GM12892 (cell line): Measurements from ENCODE around the gene COPZ1.
A peak's percentile ranks its signal among the peaks of the same experiment; 100 is the strongest.

Source experiments
- DNase-seq: peaks from one replicate; pipeline ENCODE4 v3.0.0; 2011; ENCODE audit not compliant: insufficient read length
- FAIRE-seq: peaks from 2 replicates; lab custom pipeline; 2011; peaks lifted over from hg19 to GRCh38; lab: Jason Lieb, UNC
- POLR2A ChIP-seq: IDR thresholded peaks from 2 replicates; pipeline ENCODE4 v1.6.1; 2011; ENCODE audit warnings: low read depth, low read length, control low read depth
- POLR2AphosphoS5 ChIP-seq: IDR thresholded peaks from 2 replicates; pipeline ENCODE4 v1.6.1; 2011; ENCODE audit warnings: low read depth, low read length, control low read depth
- TAF1 ChIP-seq: IDR thresholded peaks from 2 replicates; pipeline ENCODE4 v1.6.1; 2011; ENCODE audit warnings: low read depth, mild to moderate bottlenecking, control low read depth, low read length, borderline replicate concordance

Gene COPZ1

DNA sequence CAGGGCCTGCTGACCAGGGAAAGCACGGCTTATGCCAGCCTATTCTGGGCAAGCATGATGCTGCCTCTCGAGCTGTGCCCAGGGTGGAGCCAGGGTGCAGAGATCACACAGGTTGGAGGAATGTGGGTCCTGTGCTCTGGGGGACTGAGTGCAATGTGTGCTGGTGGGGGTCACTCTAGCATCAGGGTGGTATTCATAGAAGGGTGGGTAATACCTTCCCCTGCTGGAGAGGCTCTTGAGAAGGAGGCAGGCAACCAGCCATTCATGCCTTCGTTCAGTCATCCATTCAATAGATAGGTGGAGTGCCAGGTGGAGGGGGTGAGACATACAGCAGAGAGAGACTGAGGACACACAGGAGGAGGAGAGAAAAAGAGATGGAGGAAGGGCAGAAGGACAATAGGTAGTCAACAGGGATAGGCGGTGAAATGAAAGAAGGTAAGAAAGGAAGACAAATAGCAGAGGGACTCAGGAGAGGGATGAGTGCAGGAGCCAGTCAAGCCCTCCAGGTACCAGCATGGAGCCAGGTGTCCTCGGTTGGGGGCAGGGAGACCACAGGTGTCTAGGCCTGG lies 64.8 kb downstream of the COPZ1 start:
- FAIRE-seq = no peak
- TF ChIP-seq TAF1 (no peak), POLR2A (no peak), POLR2AphosphoS5 (no peak)
- DNase-seq = no peak

- FAIRE-seq = no peak
- no peak for DNase-seq
Measured at GRCh38 chr12:54390176-54390667, 65.3 kb downstream of the COPZ1 start.

GRCh38 chr12:54390668-54391551 lies 66.0 kb downstream of the COPZ1 start:
- DNase-seq (peak; percentile 89), FAIRE-seq (no peak)
- TF ChIP-seq TAF1 (no peak), POLR2A (no peak), POLR2AphosphoS5 (no peak)

More at GRCh38 chr12:54390176-54390667, 65.3 kb downstream of the COPZ1 start:
- TF ChIP-seq POLR2A = no peak
- no peak for TF ChIP-seq TAF1
- TF ChIP-seq POLR2AphosphoS5 = no peak

DNA sequence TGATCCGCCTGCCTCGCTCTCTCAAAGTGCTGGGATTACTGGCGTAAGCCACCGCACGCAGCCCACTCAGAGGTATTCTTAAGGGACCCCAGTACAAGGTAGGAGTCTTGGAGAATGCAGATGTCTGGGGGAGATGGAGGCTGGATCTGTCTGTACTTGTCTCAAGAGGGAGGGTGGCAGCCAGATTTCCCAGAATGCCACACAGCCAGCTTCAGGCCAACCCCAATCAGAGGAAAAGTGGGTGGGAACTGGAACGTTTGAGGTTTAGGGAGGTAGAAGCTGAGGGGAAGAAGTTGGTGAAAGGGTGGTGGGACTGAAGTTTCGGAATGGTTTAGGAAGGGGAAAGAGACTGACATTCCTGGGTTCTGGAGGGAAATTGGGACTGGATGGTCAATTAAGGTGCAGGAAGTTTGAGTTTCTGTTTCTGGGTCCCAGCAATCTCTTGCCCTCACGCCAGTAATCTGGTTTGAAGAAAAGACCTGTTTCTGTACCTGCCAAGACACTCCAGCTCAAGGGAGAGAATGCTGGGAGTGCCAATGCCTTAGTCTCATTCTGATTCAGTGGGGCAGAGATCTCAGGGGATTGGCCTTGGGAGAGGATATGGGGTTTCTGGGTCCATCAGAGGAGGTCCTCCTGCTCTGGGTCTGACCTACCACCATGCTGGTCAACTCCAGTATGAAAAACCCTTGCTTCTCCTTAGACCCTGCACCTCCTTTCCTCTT lies 67.7 kb downstream of the COPZ1 start:
- TF ChIP-seq POLR2AphosphoS5 = no peak
- TF ChIP-seq TAF1 = no peak
- no peak for TF ChIP-seq POLR2A
- FAIRE-seq = no peak
- no peak for DNase-seq

- DNase-seq (no peak), FAIRE-seq (no peak)
- TF ChIP-seq POLR2A (no peak), TAF1 (no peak), POLR2AphosphoS5 (no peak)
Measured at GRCh38 chr12:54393207-54393609, 68.3 kb downstream of the COPZ1 start.

GRCh38 chr12:54393743-54394142 lies 68.8 kb downstream of the COPZ1 start:
- no peak for TF ChIP-seq POLR2AphosphoS5
- TF ChIP-seq POLR2A = no peak
- FAIRE-seq = no peak
- no peak for DNase-seq

DNA sequence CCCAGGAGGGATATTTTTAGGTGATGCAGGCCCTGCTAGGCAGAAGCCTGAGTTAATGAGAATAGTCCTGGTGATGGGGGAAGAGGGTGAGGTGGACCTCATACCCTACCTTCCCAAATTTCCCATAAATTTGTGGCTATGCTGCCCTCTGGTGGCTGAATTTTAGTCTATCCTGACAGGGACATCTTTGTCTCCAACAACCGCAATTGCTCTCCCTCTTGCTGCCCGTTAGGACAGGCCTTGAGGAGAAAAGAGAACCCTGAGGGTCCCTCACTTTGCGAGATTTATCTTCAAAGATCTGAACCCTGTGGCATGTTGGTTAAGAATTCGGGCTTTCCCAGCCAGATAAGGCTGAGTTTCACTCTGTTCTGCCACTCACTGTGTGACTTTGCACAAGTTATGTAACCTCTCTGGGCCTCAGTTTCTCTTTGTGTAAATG lies 69.4 kb downstream of the COPZ1 start:
- FAIRE-seq (peak; percentile 53), DNase-seq (no peak)

DNA sequence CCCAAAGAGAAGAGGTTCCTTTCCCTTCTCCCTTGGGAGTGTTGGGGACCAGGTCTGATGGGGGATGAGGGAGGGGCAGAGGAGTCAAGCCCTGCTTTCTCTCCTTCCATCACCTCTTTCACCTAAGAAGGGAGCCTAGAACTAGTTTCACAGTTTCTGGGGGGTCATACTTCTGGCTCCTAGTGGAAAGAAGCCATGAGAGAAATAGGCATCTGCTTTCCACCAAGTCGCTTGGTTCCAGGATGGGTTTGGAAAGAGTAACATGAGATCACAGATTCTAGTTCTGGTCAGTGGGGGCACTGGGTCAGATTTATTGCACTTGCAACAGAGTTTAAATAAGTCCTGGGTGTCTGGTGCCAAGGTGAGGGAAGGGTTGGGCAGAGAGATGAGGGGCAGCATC lies 70.1 kb downstream of the COPZ1 start:
- TF ChIP-seq POLR2A (no peak), POLR2AphosphoS5 (no peak), TAF1 (no peak)
- no peak for DNase-seq
- no peak for FAIRE-seq

More for the DNA sequence above, 69.4 kb downstream of the COPZ1 start:
- no peak for TF ChIP-seq POLR2AphosphoS5
- no peak for TF ChIP-seq TAF1
- TF ChIP-seq POLR2A = no peak

GRCh38 chr12:54395545-54395944 lies 70.6 kb downstream of the COPZ1 start:
- no peak for TF ChIP-seq POLR2A
- TF ChIP-seq POLR2AphosphoS5 = no peak
- TF ChIP-seq TAF1 = no peak
- DNase-seq (no peak), FAIRE-seq (no peak)

- no peak for DNase-seq
- TF ChIP-seq TAF1 = no peak
- TF ChIP-seq POLR2A = no peak
Measured at GRCh38 chr12:54397157-54397556, 72.2 kb downstream of the COPZ1 start.

DNA sequence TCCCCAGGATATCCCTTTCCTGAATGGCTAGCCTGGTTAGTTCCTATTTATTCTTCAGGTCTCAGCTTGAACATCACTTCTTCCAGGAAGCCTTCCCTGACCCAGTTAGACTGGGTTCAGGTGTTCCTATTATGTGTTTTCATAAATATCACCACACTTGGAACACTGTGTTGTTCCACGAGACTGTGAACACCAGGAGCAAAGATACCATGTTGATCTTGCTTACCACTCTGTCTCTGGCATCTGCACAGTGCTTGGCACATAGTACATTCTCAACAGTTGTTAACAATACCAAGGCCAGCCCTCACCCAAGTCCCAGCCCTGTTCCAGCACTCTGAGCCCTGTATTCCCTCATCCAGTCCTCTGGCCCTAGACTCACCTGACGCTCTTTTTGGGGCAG lies 73.3 kb downstream of the COPZ1 start:
- no peak for FAIRE-seq
- no peak for DNase-seq
- no peak for TF ChIP-seq POLR2AphosphoS5
- no peak for TF ChIP-seq POLR2A
- no peak for TF ChIP-seq TAF1

More at GRCh38 chr12:54397157-54397556, 72.2 kb downstream of the COPZ1 start:
- no peak for FAIRE-seq
